C1 segment of cervical spinal cord (tissue), 14 donors: ENCODE data around the gene COTL1.
A peak's percentile ranks its signal among the peaks of the same experiment; 100 is the strongest.

Experiments
- DNase-seq, 14 donors: peaks; one replicate each; lab custom pipeline; 2025; lab: John Stamatoyannopoulos, UW

COTL1 gene, protein sequence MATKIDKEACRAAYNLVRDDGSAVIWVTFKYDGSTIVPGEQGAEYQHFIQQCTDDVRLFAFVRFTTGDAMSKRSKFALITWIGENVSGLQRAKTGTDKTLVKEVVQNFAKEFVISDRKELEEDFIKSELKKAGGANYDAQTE

DNA sequence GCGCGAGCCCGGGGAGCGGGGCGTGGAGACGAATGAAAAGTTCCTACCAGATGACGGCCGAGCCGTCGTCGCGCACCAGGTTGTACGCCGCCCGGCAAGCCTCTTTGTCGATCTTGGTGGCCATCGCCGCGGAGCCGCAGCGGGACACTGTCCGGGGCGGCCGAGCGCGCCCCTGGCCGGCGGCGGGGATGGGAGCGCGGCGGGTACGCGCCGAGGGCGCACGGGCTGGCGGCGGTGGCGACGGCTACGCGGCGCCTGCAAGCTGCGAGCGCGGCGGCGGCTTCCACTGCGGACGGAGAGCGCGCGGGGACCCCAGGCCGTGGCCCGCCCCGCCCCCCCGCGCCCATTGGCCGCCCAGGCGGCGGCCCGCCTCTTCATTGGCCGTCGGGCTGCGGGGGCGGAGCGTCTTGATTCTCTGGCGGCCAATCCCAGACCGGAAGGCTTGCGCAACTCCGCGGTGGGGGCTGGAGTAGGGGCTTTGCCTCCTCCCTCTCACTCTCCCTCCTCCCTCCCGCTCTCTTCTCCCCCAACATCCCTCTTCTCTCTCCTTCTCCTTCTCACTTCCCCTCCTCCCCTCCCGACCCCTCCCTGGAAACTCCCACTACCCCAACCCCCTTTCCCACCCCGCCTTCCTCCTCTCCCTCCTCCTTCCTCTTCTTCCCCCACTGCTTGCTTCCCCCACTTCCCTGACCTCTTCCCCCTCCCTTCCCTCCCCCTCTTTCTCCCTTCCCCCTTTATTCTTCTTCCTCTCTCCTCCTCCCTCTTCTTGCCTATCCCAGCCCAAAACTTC is at the start of gene COTL1:
Gene COTL1, minus strand, starts transcription at position 288 of the 790 bp plus-strand sequence. Its CDS starts 164 bp downstream, at position 124.
- peak; percentile 62 to 95 (median 86) for DNase-seq

DNA sequence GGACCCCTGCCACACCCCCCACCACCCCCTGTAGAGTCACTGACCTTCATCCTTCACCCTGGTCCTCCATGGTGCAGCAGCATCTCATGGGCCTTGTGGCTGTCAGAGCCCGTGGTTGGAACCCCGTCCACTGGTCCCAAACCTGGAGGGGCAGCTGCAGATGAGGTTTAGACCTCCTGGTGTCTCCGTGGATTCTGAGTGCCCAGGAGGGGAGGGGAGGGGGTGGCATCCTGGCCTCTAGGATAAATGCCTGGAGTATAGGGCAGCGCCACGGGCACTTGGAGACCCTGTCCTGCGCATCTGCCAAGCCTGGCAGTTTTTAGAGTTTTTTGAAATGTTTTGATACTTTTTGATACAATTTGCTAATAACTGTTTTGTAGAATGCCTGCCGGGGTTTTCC is 48.0 kb upstream of the COTL1 start:
- no peak for DNase-seq

DNA sequence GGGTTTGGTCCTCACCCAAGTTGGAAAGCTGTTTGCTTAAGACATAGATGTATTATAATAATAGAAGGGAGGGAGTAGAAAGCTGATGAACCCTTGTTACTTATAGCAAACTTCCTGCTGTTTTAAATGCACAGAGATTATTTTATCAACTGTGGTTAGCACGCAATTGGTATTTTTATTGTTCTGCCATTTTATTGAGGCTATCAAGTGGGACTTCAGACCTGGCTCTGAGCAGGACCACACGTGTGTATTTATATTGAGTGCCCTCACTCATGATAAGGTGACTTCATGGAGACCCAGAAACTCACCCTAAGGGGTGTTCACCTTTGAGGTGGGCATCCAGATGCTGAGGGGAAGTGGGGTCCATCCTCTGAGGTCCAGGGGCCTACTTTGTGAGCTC is 47.5 kb upstream of the COTL1 start:
- DNase-seq: no peak

DNA sequence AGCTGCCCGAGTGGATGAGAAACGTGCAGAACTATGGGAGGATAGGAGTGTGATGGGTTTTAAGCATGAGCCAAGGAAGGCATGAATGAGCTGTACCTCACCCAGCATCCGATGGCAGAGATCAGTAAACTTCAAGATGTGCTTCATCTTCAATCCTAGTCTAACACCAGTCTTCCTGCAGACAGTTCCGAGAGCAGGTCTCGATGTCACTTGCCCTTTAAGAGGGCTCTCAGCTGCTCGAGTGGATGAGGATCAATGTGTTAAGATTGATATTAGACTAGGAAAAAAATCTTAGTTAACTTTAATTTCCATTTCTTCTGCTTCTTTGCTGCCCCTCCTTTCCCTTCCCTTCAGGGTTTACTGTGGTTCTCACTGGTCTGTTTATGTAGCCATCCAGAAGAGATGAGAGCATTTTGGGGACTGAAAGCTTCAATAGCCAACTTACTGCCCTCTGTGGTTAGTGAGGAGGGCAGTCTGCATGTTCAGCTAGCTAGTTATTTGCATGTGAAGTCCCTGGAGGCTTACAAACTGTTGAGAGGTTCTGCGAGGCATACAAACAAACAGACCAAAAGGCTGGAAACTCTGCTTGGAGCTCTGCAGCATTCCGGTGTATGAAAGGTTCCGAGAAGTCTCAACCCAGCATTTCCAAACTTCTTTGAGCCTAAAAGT is 45.7 kb upstream of the COTL1 start:
- DNase-seq: no peak

DNA sequence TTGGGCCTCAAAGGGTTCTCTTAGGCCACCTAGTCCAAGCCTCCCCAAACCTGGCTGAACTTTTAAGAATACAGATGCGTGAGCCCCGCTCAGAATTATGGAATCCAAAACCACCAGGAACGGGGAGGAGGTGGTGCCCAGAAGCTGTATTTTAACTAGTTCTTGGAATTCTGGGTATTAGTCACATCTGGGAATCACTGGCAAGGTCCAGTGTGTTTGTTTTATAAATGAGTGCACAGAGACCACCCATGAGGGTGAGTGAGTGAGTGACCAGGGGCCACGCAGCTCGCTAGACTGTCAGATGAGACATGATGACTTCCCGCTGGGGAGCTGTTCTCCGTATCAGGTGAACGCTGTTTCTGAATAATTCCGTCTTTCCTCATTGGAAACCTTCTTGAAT is 44.6 kb upstream of the COTL1 start:
- DNase-seq: no peak

DNA sequence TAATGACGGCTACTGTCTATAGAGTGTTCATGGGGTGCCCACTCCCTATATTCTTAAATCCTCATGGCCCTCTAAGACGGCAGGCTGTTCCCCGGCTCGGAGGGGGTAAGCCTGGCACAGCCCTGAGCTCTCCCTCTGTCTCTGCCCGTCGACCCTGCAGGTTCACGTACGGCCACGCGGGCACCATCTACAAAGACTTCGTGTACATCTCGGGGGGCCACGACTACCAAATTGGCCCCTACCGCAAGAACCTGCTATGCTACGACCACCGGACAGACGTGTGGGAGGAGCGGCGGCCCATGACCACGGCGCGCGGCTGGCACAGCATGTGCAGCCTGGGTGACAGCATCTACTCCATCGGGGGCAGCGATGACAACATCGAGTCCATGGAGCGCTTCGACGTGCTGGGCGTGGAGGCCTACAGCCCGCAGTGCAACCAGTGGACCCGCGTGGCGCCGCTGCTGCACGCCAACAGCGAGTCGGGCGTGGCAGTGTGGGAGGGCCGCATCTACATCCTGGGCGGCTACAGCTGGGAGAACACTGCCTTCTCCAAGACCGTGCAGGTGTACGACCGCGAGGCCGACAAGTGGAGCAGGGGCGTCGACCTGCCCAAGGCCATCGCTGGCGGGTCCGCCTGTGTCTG is 43.7 kb upstream of the COTL1 start:
- DNase-seq: no peak

DNA sequence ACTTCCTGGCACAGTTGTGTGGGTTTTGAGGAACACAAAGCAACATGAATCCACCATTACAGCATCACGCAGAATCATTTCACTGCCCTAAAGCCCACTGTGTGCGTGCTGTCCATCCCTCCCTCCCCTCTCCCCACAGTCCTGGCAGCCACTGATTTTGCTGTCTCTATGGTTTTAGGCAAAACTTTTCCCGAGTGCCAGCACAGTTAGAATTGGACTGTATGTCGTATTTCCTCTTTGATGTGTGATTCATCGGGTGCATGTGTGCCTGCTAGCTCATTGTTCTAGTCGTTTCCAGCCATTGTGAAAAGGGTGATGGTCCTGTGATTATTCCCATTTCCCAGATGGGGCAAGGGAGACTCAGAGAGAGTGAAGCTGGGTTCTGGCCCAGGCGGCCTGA is 43.1 kb upstream of the COTL1 start:
- DNase-seq: no peak

DNA sequence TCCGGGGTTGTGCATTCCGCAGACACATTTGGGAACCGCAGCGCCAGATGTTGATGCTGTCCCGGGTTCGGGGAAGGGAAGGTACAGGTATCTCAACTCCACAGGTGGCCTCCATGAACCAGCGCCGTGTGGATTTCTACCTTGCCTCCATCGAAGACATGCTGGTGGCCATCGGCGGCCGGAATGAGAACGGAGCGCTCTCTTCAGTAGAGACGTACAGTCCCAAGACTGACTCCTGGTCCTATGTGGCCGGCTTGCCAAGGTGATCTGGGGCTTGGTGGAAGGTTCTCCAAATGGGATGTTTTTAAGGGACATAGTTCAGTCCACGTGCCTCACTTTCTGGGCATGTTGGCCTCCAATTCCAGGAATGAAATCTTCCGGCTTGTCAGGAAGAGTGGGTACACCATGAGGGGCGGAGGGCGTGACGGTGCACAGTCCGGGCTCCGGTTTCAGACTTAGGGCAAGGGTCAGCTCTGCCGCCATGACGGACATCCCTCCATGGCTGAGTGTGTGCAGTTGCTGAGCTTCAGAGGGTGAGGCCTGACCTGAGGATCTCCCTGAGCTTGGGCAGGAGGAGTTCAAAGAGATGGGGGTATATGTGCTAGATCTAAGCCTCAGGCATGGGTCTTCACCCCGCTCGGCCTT is 41.9 kb upstream of the COTL1 start:
- no peak for DNase-seq

DNA sequence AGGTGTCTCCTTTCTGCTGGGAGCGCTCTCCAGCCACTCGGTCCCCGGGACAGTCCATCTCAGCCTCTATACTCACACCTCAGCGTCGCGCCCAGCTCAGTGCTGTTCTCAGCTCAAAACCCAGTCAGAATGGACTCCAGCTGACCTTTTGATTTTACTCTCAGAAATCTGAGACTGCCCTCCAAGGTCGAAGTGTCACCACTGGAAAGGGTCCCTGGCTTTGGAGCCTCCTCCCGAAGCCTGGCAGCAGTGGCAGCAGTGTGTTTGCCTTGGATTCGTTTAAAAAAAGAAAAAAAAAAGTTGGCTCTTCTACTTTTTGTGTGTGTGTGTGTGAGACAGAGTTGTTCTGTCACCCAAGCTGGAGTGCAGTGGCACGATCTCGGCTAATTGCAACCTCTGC is 40.8 kb upstream of the COTL1 start:
- DNase-seq: no peak

DNA sequence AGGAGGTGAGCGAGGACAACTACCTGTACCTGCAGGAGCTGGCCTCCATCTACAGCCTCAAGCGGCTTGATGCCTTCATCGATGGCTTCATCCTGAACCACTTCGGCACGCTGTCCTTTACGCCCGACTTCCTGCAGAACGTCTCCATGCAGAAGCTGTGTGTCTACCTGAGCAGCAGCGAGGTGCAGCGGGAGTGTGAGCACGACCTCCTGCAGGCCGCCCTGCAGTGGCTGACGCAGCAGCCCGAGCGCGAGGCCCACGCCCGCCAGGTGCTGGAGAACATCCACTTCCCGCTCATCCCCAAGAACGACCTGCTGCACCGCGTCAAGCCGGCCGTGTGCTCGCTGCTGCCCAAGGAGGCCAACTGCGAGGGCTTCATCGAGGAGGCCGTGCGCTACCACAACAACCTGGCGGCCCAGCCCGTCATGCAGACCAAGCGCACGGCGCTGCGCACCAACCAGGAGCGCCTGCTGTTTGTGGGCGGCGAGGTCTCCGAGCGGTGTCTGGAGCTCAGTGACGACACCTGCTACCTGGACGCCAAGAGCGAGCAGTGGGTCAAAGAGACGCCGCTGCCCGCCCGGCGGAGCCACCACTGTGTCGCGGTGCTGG is 39.5 kb upstream of the COTL1 start:
- DNase-seq: no peak

DNA sequence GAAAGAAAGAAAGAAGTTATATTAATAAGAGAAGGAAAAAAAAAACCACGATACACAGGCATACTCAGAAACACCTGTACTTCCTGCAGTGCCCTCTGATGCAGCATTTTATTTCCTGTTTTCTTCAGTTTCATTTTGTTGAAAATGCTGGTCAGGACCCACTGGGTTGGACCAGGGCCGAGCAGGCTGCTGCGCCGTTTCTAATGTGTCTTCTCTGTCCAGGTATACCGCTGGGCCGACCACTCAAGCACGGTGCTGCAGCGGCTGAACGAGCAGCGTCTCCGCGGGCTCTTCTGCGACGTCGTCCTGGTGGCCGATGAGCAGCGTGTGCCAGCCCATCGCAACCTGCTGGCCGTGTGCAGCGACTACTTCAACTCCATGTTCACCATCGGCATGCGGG is 38.8 kb upstream of the COTL1 start:
- DNase-seq: no peak

DNA sequence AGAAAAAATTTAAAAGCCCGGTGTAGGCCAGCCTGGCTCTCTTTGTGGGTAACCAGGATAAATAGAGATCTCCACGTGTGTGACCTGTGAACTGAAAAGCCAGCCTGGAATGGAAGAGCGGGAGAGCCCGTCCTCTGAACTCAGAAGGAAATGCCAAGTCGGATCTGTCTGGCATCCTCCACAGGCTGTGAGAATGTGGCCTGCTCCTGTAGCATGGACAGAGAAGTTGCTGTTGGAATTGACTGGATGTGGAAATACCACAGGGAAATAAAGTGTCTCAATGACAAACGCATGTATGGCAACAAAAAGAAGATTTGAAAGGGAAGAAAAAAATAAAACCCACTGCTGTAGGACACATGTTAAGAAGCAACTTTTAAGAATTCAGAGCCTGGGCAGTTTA is 37.1 kb upstream of the COTL1 start:
- DNase-seq: no peak

DNA sequence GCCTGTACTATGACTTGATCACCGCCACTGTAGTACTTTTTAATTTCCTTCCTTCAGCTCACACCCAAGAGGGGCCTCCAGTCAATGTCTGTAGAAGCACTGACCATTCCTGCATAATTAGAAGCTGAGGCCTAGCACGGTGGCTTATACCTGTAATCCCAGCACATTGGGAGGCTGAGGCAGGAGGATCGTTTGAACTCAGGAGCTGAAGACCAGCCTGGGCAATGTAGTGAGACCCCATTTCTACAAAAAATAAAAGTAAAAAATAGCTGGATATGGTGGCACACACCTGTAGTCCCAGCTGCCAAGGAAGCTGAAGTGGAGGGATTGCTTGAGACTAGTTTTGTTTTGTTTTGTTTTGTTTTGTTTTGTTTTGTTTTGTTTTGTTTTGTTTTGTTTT is 36.4 kb upstream of the COTL1 start:
- DNase-seq: no peak

DNA sequence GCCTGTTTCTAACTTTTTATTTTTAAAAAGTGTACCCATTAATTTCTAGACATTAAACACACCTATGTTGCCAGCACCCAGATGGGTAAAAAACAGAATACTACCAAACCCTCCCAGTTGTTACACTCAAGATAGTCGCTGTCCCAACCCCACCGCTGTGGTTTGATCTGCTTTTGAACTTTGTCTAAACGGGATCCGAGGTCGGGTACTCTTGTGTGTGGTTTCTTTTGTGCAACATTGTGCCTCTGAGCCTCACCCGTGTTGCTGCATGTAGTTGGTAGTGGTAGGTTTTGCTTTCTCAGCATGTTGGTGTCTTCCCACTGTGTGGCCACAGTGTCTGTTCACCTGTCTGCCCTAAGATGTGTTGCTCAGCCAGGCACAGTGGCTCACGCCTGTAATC is 34.7 kb upstream of the COTL1 start:
- DNase-seq: no peak

DNA sequence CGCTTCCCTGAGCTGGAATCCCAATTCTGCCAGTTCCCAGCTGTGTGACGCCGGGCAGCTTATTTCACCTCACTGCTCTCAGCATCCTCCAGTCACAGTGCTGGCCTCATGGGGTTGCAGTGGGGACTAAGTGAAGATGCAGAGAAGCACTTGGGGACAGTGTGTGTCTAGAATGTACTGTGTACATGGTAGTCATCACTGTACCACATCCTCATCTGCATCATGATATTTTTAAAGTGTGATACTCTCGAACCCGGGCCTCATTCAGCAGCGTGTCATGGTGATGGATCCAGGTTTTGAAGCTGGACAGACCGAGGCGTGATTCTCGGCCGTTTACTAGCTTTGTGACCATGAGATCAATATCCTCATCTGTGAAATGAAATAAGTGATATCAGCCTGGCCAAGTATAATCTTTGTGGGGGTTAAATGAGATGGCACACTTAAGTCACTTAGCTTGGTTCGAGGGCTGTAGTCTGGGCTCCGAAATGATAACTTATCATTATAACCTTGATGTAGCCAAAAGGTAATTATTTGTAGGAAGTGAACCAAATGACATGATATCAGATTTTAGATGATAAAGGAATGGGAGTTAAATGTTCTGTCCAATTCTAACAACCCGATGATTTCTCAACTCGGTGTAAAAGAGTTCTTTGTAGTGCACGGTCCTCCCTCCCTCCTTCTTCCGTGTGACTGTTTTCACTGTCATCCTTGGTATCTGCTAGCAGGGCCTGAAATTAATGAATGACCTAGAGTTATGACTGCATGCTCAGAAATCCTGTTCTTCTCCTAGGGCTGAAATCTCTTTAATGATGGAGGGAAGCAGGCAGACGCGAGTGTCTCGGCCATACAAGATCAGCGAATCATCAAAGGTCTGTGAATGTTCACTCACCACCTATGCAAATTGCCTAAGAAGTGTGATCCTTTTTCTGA is 32.4 kb upstream of the COTL1 start:
- no peak for DNase-seq

DNA sequence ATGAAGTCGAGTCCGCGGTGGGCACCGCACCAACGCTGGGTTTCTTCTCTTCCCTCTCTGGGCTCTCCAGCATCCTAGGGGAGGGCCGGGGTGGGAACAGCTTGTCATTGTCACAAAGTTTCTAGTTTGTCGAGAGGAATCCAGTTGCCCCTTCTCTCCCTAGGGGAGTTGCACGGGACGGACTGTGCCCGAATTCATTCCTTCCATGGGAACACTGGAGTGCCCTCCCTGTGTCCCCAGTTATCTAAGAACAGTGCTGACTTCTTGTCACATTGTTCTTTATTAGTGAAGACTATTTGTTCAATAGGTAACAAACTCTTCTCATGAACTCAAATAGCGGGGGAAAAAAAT is 31.6 kb upstream of the COTL1 start:
- DNase-seq: no peak

DNA sequence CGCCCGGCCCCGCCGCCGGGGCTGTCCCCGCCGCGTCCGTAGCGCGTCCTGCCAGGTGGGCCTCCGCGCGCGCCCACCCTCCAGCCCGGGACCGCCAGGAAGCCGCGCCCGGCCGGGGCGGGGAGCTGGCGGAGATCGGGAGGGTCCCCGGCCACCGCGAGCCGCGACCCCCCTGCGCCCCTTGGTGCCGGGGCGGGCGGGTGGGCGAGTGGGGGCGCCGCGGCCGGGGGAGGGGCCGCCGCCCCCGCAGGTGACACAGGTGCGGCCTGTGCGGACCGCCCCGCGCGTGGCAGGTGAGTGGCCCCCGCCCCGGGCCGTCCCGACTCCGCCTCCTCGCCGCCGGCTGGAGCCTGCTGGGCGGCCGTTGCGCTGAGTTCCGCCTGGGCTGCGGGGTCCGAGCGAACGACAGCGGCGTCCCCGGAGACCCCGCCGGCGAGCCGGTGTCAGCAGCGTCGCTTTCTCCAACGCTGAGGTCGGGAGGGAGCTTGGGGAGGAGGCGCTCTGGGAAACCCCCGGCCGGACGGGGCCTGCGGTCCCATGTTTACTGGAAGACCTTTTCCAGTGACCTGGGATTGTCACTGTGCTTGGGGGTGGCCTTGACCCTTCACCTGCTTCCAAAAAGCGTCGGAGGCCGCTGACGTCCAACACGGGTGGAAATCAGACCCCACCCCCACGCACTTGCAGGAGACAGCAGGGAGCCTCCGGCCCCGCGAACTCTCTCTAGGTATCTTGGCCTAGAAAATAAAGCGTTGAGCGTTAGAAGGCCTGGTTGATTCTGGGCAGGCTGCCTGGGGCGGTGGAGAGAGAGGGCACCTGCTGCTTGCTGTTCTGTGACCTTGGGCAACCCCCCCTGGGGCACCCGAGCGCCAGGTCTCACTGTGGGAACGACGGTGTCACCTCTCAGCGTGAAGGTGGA is 31.0 kb upstream of the COTL1 start:
- DNase-seq: peak in 7 of 14 donors; percentile 5 to 53 (median 19)

DNA sequence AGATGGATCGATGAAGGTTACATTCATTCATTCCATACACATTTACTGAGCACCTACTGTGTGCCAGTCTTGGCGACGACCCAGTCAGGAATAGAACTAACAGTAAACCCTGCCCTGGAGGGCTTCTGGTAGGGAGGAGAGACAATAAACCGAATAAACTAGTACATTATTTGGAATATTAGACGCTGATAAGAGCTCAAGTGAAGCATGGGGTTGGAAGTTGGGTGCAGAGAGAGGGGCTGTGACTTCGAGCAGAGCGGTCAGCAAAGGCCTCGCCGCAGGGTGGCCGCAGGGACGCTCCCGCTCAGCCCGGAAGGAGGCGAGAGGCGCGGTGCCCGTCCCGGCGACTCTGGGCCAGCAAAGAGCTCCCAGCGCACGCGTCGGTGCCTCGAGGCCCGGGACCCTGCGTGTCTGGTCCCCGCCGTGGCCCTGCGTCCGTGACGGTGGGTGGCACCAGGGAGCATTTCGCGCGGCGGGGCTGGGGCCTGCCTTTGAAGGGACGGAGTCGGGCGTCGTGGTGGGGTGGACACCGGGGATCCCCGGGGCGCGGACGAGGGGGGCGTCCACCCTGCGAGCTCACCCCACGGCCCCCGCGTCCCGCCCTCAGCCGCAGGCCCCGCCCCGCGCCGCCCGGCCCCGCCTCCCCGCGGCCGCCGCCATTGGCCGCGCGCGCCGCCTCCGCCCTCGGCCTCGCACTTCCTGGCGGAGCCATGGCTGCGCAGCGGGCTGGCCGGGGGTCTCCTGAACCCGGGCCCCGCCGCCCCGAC is 30.1 kb upstream of the COTL1 start, which contains the start of gene KLHL36:
Gene KLHL36, plus strand, starts transcription at position 684 of the 767 bp plus-strand sequence. CDS start 2,357 bp downstream, outside the sequence.
- DNase-seq: peak in 11 of 14 donors; percentile 11 to 78 (median 27)
